Measurements from ENCODE around the gene AMDHD1. TPM values are rescaled to one million over a fixed set of nuclear protein-coding genes. Genes with fewer than 3 reads are reported as not detected.

AMDHD1 gene
- total and polyA plus RNA-seq, 8 donors: 0.23 to 0.37 TPM; not detected in 6

DNA sequence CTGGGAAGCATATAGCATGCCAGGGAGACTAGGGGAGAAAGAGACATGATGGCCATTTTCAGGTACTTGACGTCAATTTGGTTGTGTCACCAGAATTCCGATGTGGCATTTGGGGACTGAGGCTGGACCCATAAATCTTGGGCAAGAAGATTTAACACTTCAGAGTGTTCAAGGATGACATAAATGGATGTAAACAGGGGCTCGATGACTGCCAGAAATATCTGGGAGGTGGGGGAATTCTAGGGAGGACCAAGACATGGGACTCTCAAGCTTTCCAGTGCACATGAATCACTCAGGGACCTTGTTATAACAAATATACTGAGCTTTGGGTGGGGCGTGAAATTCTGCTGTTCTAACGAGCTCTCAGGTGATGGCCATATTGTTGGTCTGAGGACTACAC lies 35.2 kb downstream of the AMDHD1 start:
- WGBS, 5 donors: 88 to 92% (median 91%) methylated on average over 5 of the region's 5 CpGs
- Histone ChIP-seq H3K27me3 (no peaks in the 10 kb centered on the region), H3K9me3 (no peaks in the 10 kb centered on the region), H3K4me3 (no peak overlapping the region), H3K27ac (no peak overlapping the region), H3K4me1 (no peaks in the 10 kb centered on the region), H3K36me3 (no peaks in the 10 kb centered on the region)
- intact Hi-C loops (cut with DNase I; ENCODE audit: low total_unique reads): no loop called here
- no peak for DNase-seq
- TF ChIP-seq POLR2AphosphoS5 (IDR thresholded peaks at IDR 0.05): no peak
- TF ChIP-seq EP300 (IDR thresholded peaks at IDR 0.05): no peak
- no peak for TF ChIP-seq POLR2A (IDR thresholded peaks at IDR 0.05)
- TF ChIP-seq, protein P1, sequence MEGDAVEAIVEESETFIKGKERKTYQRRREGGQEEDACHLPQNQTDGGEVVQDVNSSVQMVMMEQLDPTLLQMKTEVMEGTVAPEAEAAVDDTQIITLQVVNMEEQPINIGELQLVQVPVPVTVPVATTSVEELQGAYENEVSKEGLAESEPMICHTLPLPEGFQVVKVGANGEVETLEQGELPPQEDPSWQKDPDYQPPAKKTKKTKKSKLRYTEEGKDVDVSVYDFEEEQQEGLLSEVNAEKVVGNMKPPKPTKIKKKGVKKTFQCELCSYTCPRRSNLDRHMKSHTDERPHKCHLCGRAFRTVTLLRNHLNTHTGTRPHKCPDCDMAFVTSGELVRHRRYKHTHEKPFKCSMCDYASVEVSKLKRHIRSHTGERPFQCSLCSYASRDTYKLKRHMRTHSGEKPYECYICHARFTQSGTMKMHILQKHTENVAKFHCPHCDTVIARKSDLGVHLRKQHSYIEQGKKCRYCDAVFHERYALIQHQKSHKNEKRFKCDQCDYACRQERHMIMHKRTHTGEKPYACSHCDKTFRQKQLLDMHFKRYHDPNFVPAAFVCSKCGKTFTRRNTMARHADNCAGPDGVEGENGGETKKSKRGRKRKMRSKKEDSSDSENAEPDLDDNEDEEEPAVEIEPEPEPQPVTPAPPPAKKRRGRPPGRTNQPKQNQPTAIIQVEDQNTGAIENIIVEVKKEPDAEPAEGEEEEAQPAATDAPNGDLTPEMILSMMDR (IDR thresholded peaks at IDR 0.05): no peak

DNA sequence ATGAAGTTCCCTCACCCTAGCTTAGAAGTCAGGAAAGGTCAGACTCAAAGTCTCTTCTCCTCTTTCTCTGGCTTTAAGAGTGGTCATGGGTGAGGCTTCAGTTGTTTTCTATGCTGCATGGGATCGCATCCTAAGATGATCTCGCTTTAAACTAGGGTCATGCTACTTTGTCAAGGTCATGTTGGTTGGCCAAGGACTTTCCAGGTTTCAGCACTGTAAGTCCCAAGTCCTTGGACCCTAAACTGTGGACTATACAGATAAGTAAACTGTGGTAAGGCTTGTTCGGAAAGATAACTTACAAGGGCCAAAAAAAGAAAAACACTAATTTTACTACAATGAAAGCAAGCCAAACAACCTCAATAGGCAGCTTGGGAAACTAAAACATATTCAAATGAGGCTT lies 35.6 kb downstream of the AMDHD1 start:
- DNase-seq: no peak
- Histone ChIP-seq H3K4me1 (no peaks in the 10 kb centered on the region), H3K27ac (no peak overlapping the region), H3K4me3 (no peak overlapping the region), H3K36me3 (no peaks in the 10 kb centered on the region), H3K27me3 (no peaks in the 10 kb centered on the region), H3K9me3 (no peaks in the 10 kb centered on the region)
- TF ChIP-seq POLR2AphosphoS5 (IDR thresholded peaks at IDR 0.05) (no peak), EP300 (IDR thresholded peaks at IDR 0.05) (no peak), POLR2A (IDR thresholded peaks at IDR 0.05) (no peak)
- TF ChIP-seq, protein P1 (IDR thresholded peaks at IDR 0.05): no peak
- WGBS, 5 donors: 81 to 89% (median 87%) methylated on average over 3 of the region's 3 CpGs
- intact Hi-C loops (cut with DNase I; ENCODE audit: low total_unique reads): no loop called here

DNA sequence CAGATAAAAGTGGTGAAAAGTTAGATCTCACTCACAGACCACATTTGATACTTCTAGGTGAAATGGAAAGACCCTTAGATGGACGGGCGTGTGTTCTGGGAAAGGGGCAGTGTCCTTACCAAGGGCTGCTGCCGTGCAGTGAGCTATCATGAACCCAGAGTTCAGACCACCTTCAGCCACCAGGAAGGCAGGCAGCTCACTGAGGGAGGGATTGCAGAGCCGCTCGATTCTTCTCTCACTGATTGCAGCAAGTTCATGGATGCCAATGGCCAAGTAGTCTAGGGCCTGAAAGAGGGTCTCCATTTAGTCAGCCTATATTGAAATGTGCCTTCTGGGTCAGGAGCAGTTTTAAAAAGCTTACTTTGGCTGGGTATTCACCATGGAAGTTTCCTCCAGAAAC lies 37.3 kb downstream of the AMDHD1 start:
- Histone ChIP-seq H3K9me3 (no peaks in the 10 kb centered on the region), H3K4me3 (no peak overlapping the region), H3K36me3 (no peaks in the 10 kb centered on the region), H3K27ac (no peak overlapping the region), H3K27me3 (no peaks in the 10 kb centered on the region), H3K4me1 (no peaks in the 10 kb centered on the region)
- WGBS, 5 donors: 88 to 95% (median 92%) methylated on average over 5 of the region's 5 CpGs
- intact Hi-C loops (cut with DNase I; ENCODE audit: low total_unique reads): no loop called here
- DNase-seq: no peak
- no peak for TF ChIP-seq POLR2A (IDR thresholded peaks at IDR 0.05)
- no peak for TF ChIP-seq EP300 (IDR thresholded peaks at IDR 0.05)
- TF ChIP-seq, protein P1 (IDR thresholded peaks at IDR 0.05): no peak
- no peak for TF ChIP-seq POLR2AphosphoS5 (IDR thresholded peaks at IDR 0.05)

DNA sequence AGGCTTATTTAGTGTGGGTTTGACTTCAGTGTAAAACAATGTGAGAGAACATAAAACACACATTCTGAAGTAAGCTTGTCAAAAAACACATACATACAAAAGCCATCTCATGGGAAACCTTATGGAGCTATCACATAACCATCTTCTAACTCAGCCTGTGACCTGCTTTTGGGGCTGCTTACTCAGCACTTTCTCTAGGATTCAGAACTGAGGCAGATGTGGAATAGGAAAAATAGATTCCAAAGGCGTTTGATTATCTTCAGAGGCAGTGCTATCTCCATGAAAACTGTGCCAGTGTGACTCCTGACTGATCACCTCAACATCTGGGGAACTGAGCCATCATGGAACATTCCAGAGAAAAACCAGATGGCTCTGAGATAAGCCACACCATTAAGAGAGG lies 39.5 kb downstream of the AMDHD1 start:
- no peaks in the 10 kb centered on the region for H3K27me3 ChIP-seq
- 58 to 90% (median 80%) methylated on average over 1 of the region's 1 CpG for WGBS, 5 donors
- TF ChIP-seq, protein P1 (IDR thresholded peaks at IDR 0.05): no peak
- TF ChIP-seq EP300 (IDR thresholded peaks at IDR 0.05): no peak
- TF ChIP-seq POLR2AphosphoS5 (IDR thresholded peaks at IDR 0.05): no peak
- TF ChIP-seq POLR2A (IDR thresholded peaks at IDR 0.05): no peak
- H3K27ac ChIP-seq: no peak overlapping the region
- no peak overlapping the region for H3K4me3 ChIP-seq
- H3K36me3 ChIP-seq: no peaks in the 10 kb centered on the region
- intact Hi-C loops (cut with DNase I; ENCODE audit: low total_unique reads): no loop called here
- no peak for DNase-seq
- no peaks in the 10 kb centered on the region for H3K9me3 ChIP-seq
- H3K4me1 ChIP-seq: no peaks in the 10 kb centered on the region
